HG03045 (cell line): ENCODE measurements around the gene ADCY5.

Experiments
- ATAC-seq: cut with Tn5 transposase; IDR thresholded peaks from one replicate; pipeline ENCODE4 v1.9.1; 2021; ENCODE audit warnings: mild to moderate bottlenecking, moderate library complexity; ENCODE audit not compliant: unreplicated experiment

The ADCY5 gene

GRCh38 chr3:123292321-123293310 is 156.3 kb downstream of the ADCY5 start:
- ATAC-seq = no peak

- no peak for ATAC-seq
These were observed 157.5 kb downstream of the ADCY5 start for GRCh38 chr3:123291404-123291803.

- no peak for ATAC-seq
These were observed 157.9 kb downstream of the ADCY5 start for GRCh38 chr3:123290962-123291361.

- ATAC-seq = no peak
These were observed 158.6 kb downstream of the ADCY5 start for GRCh38 chr3:123290107-123290930.

GRCh38 chr3:123289391-123290106 is 159.3 kb downstream of the ADCY5 start:
- no peak for ATAC-seq

GRCh38 chr3:123287962-123288302 is 161.0 kb downstream of the ADCY5 start:
- no peak for ATAC-seq

GRCh38 chr3:123287051-123287961 is 161.6 kb downstream of the ADCY5 start:
- no peak for ATAC-seq

- ATAC-seq = peak; percentile 45
These were observed 162.4 kb downstream of the ADCY5 start for GRCh38 chr3:123286308-123287023.

- no peak for ATAC-seq
These were observed 163.0 kb downstream of the ADCY5 start for GRCh38 chr3:123285931-123286307.

GRCh38 chr3:123285479-123285878 is 163.4 kb downstream of the ADCY5 start:
- ATAC-seq = no peak

GRCh38 chr3:123285066-123285465 is 163.8 kb downstream of the ADCY5 start:
- no peak for ATAC-seq

- ATAC-seq = no peak
These were observed 164.4 kb downstream of the ADCY5 start for GRCh38 chr3:123284399-123285010.

- ATAC-seq = no peak
These were observed 165.1 kb downstream of the ADCY5 start for GRCh38 chr3:123283657-123284398.

GRCh38 chr3:123283074-123283473 is 165.8 kb downstream of the ADCY5 start:
- no peak for ATAC-seq

- ATAC-seq = no peak
These were observed 166.4 kb downstream of the ADCY5 start for GRCh38 chr3:123282461-123282860.

- no peak for ATAC-seq
These were observed 167.0 kb downstream of the ADCY5 start for GRCh38 chr3:123281929-123282328.

GRCh38 chr3:123281406-123281805 is 167.5 kb downstream of the ADCY5 start:
- ATAC-seq = no peak

- no peak for ATAC-seq
These were observed 169.8 kb downstream of the ADCY5 start for GRCh38 chr3:123279121-123279520.
